ENCODE data around the gene OR7G1. TPM values are rescaled to one million over a fixed set of nuclear protein-coding genes. Genes with fewer than 3 reads are reported as not detected.

Gene OR7G1
- total RNA-seq, 4 donors from 2014 or later, result not detected

DNA sequence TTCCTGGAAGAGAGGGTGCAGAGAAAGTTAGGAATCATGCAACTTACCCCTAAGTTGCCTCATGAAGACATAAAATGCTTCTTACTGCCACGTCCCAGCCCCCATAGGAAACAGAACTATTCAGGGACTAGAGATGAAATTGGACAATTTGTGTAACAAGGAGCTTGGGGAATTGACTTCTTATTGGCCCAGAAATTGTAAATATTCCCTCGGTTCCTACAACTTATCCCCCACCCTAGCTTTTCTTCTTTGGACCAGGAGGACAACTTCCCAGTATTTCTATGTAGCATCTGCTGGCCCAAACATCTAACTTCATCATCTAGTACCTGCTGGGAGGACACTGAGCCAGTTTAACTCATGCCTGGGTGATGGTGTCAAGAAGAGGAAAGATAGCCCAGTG, 28.8 kb downstream of the OR7G1 start, which contains the start of gene OR1M1:
TSS of gene OR1M1 (plus strand) at position 301 of the 400 bp plus-strand sequence. CDS start 6,184 bp downstream, outside the sequence.
- in situ Hi-C loops (cut with MboI; ENCODE audit: low sequenced_read_pairs in 4 of 4) (loop anchor here in 2 of 4 donors (10.0 to 25.0 kb wide), 2 partner anchors 424 to 432 kb away; no protein-coding TSS in a partner anchor), intact Hi-C loops (cut with DNase I; ENCODE audit: low total_unique reads) (no loop called here)
- H3K27ac ChIP-seq, result no peak within 1 kb of the TSS
- no peak for DNase-seq
- no peak within 1 kb of the TSS for H3K4me3 ChIP-seq
- no peaks in the 10 kb centered on the region for H3K9me3 ChIP-seq
- no peaks in the 10 kb centered on the region for H3K4me1 ChIP-seq
- ATAC-seq, result no peak
- H3K27me3 ChIP-seq, result no peaks in the 10 kb centered on the region
- H3K36me3 ChIP-seq, result no peaks in the 10 kb centered on the region
- TF ChIP-seq, protein P1, sequence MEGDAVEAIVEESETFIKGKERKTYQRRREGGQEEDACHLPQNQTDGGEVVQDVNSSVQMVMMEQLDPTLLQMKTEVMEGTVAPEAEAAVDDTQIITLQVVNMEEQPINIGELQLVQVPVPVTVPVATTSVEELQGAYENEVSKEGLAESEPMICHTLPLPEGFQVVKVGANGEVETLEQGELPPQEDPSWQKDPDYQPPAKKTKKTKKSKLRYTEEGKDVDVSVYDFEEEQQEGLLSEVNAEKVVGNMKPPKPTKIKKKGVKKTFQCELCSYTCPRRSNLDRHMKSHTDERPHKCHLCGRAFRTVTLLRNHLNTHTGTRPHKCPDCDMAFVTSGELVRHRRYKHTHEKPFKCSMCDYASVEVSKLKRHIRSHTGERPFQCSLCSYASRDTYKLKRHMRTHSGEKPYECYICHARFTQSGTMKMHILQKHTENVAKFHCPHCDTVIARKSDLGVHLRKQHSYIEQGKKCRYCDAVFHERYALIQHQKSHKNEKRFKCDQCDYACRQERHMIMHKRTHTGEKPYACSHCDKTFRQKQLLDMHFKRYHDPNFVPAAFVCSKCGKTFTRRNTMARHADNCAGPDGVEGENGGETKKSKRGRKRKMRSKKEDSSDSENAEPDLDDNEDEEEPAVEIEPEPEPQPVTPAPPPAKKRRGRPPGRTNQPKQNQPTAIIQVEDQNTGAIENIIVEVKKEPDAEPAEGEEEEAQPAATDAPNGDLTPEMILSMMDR (IDR thresholded peaks at IDR 0.05 in 4 of 5, conservative IDR thresholded peaks at IDR 0.05 in 1 of 5), result no peak
- no peak for TF ChIP-seq POLR2A (IDR thresholded peaks at IDR 0.05)

DNA sequence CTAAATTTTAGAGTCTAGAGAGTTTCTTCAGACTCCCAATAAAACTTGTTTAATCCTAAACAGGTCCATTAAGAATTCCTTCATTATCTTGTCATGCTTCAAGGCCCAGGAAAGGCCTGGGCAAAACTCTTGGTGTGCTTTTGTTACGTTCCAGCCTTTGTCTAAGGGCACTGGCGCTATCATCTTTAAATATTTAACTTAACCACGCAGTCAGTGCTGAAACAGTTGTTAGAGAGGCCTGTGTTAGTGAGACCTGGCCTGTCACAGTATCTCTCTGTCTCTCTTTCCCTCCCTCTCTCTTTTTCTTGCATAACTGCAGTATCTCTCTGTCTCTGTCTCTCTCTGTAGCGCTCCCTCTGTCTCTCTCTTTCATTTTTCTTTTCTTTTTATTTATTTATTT, 36.9 kb downstream of the OR7G1 start:
- Histone ChIP-seq H3K9me3 (no peaks in the 10 kb centered on the region), H3K36me3 (no peaks in the 10 kb centered on the region), H3K4me3 (no peak overlapping the region), H3K27ac (no peak overlapping the region), H3K4me1 (no peaks in the 10 kb centered on the region), H3K27me3 (no peaks in the 10 kb centered on the region)
- no peak for TF ChIP-seq POLR2A (IDR thresholded peaks at IDR 0.05)
- TF ChIP-seq, protein P1 (IDR thresholded peaks at IDR 0.05 in 4 of 5, conservative IDR thresholded peaks at IDR 0.05 in 1 of 5), result no peak
- in situ Hi-C loops (cut with MboI; ENCODE audit: low sequenced_read_pairs in 4 of 4) (loop anchor here in 1 of 4 donors (25.0 kb wide), 1 partner anchor 416 kb away; no protein-coding TSS in a partner anchor), intact Hi-C loops (cut with DNase I; ENCODE audit: low total_unique reads) (no loop called here)
- DNase-seq (no peak), ATAC-seq (no peak)

DNA sequence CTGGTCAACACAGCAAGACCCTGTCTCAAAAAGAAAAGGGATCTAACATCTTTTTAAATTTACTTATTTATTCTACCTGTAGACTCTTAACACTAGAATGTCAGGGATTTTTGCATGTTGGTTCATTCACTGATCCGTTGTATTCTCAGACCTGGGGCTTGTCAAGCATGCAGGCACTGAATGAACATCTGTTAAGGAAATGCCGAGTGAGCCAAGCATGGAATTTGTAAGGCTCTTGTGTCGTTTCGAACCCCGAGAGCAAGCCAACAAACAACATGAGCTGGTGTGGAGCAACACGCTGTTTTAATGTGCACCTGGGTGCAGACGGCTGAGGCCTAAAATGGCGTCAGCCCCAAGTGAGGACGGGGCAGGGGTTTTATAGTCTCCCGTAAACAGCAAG, 38.7 kb downstream of the OR7G1 start:
- in situ Hi-C loops (cut with MboI; ENCODE audit: low sequenced_read_pairs in 4 of 4) (loop anchor here in 1 of 4 donors (25.0 kb wide), 1 partner anchor 415 kb away; no protein-coding TSS in a partner anchor), intact Hi-C loops (cut with DNase I; ENCODE audit: low total_unique reads) (no loop called here)
- Histone ChIP-seq H3K36me3 (no peaks in the 10 kb centered on the region), H3K4me3 (no peak overlapping the region), H3K4me1 (no peaks in the 10 kb centered on the region), H3K9me3 (no peaks in the 10 kb centered on the region), H3K27me3 (no peaks in the 10 kb centered on the region), H3K27ac (no peak overlapping the region)
- TF ChIP-seq, protein P1 (IDR thresholded peaks at IDR 0.05 in 4 of 5, conservative IDR thresholded peaks at IDR 0.05 in 1 of 5), result no peak
- no peak for TF ChIP-seq POLR2A (IDR thresholded peaks at IDR 0.05)
- ATAC-seq, result no peak
- no peak for DNase-seq

DNA sequence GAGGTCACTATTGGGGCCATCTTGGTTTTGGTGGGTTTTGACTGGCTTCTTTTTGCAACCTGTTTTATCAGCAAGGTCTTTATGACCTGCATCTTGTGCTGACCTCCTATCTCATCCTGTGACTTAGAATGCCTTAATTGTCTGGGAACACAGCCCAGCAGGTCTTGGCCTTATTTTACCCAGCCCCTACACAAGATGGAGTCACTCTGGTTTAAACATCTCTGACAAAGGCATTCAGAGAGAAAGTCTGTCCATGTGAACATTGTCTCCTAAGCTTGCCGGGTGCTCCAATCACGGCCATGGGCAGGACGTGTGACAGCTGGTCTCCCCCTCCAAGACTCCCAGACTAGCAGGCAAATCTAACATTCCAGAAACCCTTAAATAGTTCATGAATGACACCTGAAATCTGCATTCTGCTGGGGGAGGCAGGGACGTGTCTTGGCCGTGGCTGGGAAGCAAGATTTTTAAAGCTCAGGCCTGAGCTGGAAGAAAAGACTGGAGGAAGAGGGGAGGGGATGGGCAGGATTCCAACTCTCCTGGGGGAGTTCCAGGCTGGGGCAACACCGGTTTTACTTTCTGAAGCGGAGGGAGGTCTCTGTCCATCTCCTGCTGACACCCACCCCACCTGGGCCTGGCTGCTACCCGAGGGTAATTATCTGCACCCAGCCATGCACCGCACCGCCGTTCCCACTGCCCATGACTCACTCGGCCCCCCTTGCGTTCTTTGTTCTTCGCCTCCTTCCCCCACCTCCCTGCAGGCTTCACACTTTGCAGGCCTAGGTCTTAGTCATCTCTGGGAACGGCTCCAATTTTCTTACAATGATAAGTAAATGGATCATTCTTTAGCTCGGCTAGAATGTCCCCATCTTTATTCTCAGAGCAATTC, 40.3 kb downstream of the OR7G1 start:
- no peak overlapping the region for H3K4me3 ChIP-seq
- no peaks in the 10 kb centered on the region for H3K27me3 ChIP-seq
- intact Hi-C loops (cut with DNase I; ENCODE audit: low total_unique reads), result no loop called here
- no peaks in the 10 kb centered on the region for H3K9me3 ChIP-seq
- DNase-seq, result no peak
- TF ChIP-seq POLR2A (IDR thresholded peaks at IDR 0.05), result no peak
- TF ChIP-seq, protein P1 (IDR thresholded peaks at IDR 0.05 in 4 of 5, conservative IDR thresholded peaks at IDR 0.05 in 1 of 5), result no peak
- no peaks in the 10 kb centered on the region for H3K4me1 ChIP-seq
- in situ Hi-C loops (cut with MboI; ENCODE audit: low sequenced_read_pairs in 4 of 4), result loop anchor here in 1 of 4 donors (25.0 kb wide), 1 partner anchor 413 kb away; no protein-coding TSS in a partner anchor
- H3K36me3 ChIP-seq, result no peaks in the 10 kb centered on the region
- no peak overlapping the region for H3K27ac ChIP-seq
- no peak for ATAC-seq

All from gastrocnemius medialis (tissue), 4 donors.